GM19239 (cell line): ENCODE measurements around the gene FERMT3.

Experiments used
- DNase-seq: peaks from one replicate; pipeline ENCODE4 v3.0.0; 2011; ENCODE audit warnings: low spot score; ENCODE audit not compliant: insufficient read length
- FAIRE-seq: peaks from 2 replicates; lab custom pipeline; 2011; peaks lifted over from hg19 to GRCh38; lab: Jason Lieb, UNC

The FERMT3 gene

DNA sequence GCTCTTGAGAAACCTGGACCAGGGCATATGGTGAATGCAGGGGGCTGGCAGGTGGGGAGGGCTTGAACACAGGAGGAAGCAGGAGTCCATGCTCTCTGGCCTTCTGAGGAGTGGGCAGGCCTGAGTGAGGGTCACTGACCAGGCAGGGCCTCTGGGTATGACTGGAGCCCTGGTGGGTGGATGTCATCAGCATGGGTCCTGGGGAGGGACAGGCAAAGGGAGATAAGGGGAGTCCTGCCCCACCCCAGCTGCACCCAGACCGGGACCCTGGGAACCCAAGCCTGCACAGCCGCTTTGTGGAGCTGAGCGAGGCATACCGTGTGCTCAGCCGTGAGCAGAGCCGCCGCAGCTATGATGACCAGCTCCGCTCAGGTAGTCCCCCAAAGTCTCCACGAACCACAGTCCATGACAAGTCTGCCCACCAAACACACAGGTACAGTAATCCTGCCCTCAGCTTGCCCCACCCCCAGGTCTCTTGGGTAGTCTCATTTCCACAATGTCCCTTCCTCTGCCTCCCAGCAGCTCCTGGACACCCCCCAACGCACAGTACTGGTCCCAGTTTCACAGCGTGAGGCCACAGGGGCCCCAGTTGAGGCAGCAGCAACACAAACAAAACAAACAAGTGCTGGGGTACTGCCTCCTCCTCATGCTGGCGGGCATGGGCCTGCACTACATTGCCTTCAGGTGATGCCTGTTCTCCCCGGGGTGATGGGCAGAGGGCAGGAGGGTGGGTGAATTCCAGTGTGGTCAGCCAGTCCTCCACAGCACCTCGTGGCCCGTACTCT is 25.9 kb downstream of the FERMT3 start:
- FAIRE-seq, result no peak
- DNase-seq, result no peak

DNA sequence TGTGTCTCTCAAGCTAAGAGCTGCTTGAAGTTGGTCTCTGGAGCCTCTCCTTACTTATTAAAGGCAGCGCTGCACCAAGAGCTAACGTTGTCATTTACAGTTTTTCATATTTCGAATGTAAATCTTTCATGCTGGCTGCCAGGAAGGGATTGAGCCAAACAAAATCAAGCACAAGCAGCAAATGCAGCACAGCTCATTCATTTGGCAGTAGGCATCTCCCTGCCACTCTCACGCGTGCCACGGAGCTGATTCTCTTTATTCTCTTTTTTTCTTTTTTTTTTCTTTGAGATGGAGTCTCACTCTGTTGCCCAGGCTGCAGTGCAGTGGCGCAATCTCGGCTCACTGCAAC is 26.4 kb downstream of the FERMT3 start:
- no peak for FAIRE-seq

DNA sequence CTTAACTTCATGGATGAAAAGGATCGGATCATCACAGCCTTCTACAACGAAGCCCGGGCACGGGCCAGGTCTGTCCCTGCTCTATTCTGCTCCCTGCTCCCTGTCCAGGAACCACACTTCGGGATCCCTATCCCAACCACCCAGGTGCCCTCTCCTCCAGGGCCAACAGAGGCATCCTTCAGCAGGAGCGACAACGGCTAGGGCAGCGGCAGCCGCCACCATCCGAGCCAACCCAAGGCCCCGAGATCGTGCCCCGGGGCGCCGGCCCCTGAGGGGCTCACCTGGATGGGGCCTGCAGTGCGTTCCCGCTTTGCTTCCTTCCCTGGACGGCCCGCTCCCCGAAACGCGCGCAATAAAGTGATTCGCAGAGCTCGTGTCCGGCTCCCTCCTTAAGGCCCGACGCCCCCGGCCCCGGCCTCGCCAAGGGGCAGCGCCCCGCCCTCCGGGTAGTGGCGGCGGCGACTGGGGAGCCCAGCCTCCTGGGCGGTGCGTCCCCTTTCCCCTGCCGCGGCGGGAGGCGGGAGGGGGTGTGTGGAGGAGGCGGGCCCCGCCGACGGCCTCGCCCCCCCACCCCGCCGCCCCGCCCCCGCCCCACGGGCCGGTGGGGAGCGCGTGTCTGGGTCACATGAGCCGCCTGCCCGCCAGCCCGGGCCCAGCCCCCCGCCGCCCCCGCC is 27.5 kb downstream of the FERMT3 start, which contains the start of gene VEGFB:
Gene VEGFB (plus strand): TSS at position 672 of the 674 bp plus-strand sequence. CDS start 250 bp downstream, outside the sequence.
- FAIRE-seq, result no peak
- DNase-seq, result peak; percentile 75

More for the DNA sequence above, 26.4 kb downstream of the FERMT3 start:
- no peak for DNase-seq

GRCh38 chr11:64234647-64235379 is 28.3 kb downstream of the FERMT3 start:
- FAIRE-seq (no peak), DNase-seq (no peak)

DNA sequence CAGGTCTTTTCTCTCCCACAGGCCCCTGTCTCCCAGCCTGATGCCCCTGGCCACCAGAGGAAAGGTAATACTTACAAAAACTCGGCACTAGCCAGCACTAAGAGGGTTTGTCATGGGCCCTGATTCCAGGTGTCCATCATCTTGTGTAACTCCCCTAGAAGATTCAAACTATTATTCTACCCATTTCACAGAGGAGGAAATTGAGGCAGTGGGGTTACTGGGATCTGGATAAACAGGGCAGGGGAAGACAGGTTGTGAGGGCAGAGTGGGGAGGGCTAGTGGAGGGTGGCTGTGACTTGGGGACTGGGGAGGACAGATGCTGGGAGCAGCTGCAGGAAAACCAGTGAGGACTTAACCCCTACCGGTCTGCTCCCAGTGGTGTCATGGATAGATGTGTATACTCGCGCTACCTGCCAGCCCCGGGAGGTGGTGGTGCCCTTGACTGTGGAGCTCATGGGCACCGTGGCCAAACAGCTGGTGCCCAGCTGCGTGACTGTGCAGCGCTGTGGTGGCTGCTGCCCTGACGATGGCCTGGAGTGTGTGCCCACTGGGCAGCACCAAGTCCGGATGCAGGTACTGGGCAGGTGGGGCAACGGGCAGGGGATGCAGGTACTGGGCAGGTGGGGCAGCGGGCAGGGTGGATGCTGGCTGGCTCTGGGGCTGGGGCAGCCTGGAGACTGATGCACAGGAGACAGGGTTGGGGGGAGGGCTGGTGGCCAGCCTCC is 29.1 kb downstream of the FERMT3 start:
- DNase-seq, result no peak

DNA sequence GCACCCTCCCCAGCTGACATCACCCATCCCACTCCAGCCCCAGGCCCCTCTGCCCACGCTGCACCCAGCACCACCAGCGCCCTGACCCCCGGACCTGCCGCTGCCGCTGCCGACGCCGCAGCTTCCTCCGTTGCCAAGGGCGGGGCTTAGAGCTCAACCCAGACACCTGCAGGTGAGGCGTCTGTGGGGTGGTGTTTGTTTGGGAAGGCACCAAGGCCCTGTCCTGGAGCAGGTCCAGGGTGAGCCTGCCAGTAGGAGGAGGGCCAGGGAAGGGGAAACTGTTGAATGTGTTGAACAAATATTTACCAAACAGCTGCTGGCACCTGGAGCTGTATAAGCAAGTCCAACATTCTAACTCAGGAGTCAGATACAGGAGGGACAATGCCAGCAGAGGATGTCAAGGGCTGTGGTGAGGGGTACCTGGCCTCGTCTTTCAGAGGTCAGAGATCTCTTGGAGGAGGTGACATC is 31.0 kb downstream of the FERMT3 start:
- no peak for FAIRE-seq
- no peak for DNase-seq

More for the DNA sequence above, 29.1 kb downstream of the FERMT3 start:
- FAIRE-seq, result no peak

- DNase-seq, result no peak
These were observed 31.6 kb downstream of the FERMT3 start for GRCh38 chr11:64238076-64238475.

DNA sequence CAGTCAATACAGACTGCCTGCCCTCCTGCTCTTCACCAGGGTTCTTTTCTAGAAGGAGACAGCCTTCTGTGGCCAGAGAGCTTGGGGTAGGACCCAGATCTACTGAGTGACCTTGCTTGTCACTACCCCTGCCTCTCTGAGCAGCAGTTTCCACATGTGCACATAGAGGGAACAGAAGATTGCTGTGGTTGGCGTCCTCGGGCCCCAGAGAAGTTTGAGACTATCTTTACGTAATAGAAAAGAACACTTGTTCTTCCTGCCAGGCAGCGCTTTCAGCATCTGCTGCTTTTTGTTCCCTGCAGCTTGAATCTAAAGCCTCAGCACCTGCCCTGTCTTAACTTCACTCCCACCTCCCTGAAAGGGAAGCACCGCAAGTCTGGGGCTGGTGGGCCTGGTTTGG is 32.5 kb downstream of the FERMT3 start:
- DNase-seq (no peak), FAIRE-seq (no peak)

More at GRCh38 chr11:64238076-64238475, 31.6 kb downstream of the FERMT3 start:
- FAIRE-seq, result no peak

DNA sequence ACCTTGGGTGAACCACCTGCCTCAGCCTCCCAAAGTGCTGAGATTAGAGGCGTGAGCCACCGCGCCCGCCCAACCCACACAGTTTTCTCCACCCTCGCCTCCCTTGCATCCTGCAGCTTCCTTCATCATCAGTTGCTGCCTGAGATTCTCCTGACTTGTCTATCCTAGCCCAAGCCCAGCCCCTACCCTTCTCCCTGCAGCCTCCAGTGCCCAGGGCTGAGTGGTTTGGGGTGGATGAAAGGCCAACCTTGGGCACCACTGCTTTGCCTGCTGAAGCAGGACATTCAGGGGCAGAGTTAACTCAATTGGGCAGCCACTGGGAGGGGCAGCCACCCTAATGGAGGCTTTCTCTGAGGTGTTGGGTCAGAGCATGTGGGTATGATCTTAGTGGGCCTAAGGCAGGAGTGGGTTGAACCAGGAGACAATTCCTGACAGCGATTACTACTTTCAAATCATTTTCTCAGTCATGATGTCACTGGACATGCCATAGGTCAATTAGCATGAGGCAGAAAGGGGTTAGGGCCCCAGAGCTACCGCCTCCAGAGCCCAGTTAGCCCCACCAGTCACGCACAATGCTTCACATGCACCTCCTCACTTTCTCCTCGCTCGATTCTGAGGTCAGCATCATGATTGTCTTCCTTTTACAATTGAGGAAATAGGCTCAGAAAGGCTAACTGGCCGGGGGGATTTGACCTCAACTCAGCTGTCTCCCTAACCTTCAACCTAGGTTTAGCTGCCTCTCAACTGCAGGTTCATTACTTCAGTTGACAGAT is 33.3 kb downstream of the FERMT3 start:
- FAIRE-seq (no peak), DNase-seq (peak; percentile 54)

DNA sequence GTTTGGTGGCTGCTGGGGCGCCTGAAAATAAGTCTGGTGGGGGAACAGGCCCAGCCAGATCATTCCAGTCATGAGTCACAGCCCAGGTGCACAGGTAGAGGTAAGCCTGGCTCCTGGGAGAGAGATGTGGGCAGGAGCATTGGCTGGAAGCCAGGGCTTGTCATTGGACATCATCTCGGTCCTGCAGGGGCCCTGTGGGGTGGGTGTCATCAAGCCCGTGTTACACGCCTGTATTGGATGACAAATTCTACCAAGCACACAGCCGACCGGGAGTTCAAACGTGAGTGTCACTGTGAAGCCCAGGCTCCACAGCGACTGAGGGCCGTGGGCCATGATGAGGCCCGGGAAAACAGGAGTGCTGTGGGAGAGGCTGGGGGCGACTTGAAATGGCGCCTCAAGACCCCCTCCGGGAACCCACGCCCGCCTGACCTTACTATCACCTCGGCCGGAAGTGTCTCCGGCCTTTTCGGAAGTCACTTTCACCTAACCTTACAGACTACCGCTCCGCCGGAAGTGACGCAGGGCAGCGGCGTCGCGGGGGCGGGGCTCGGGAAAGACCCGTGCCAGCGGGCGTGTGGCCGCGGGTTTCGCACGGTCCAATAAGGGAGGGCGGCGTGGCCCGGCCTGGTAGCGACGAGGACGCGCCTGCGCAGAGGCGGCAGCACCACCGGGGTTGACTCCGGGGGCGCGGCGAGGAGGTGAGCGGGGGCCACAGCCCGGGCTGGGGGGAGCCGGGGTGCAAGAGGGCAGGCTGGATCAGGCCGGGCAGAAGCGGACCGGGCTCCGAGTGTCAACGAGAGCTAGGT is 34.1 kb downstream of the FERMT3 start, which contains the start of gene FKBP2:
Gene FKBP2 (plus strand): TSS at position 661 of the 806 bp plus-strand sequence. CDS start 1,293 bp downstream, outside the sequence.
- FAIRE-seq (no peak), DNase-seq (peak; percentile 92)

- DNase-seq, result peak; percentile 76
- peak; percentile 95 for FAIRE-seq
These were observed 34.6 kb downstream of the FERMT3 start for GRCh38 chr11:64241241-64241490.

- FAIRE-seq, result peak; percentile 26
- DNase-seq, result peak; percentile 86
These were observed 35.2 kb downstream of the FERMT3 start for GRCh38 chr11:64241491-64242374.

GRCh38 chr11:64243236-64243854 is 36.8 kb downstream of the FERMT3 start:
- no peak for FAIRE-seq
- no peak for DNase-seq

DNA sequence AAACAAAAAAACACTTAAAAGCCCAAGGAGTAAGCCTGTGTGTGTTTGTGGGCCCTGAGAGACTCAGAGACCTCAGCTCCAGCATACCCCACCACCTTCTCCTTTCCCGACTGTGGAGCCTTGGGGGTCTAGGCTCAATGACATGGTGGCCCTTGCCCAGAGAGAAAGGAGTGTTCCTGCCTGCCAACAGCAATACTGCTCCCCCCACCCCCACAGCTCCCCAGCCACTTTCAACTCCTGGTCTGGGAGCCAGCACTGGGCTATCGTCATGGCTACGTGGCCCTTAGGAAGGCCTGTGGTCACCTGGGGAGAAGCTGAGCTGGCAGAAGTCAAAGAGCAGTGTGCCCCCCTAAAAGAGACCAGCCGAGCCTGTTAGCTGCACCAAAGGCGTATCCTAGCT is 37.6 kb downstream of the FERMT3 start:
- DNase-seq (no peak), FAIRE-seq (no peak)

DNA sequence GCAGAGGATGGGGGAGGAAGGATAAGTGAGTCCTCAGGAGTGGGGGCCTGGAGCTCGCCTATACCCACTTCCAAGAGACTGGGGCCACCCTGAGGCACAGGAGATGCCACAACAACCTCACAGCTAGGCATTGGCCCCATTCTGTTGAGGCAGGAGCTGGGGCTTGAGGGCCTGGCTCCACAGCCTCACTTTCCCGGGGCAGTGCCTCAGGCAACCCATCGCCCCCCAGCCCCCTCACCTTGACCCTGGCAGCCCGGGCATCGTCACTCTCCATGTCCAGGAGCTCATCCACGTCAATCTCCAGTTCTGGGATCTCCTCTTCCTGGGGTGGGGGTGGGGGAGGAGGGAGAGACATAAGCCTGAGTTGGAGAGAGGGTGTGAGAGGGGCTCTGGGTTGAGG is 38.4 kb downstream of the FERMT3 start:
- no peak for DNase-seq
- no peak for FAIRE-seq

GRCh38 chr11:64245401-64245796 is 38.9 kb downstream of the FERMT3 start:
- FAIRE-seq (no peak), DNase-seq (no peak)
